Naive B cell (primary cell): ENCODE results near the gene LGALS14. TPM values are rescaled to one million over a fixed set of nuclear protein-coding genes. Genes with fewer than 3 reads are reported as not detected.
A peak's percentile ranks its signal among the peaks of the same experiment; 100 is the strongest.

Experiments used
- ATAC-seq, 2 donors: fragments of 150-1000 bp; cut with Tn5 transposase; 2 replicates each; pipeline ENCODE4 v1.10.0; 2021; ENCODE audit warnings: low read depth in 2 of 2, mild to moderate bottlenecking in 2 of 2, moderate library complexity in 2 of 2
- DNase-seq: peaks from one replicate; pipeline ENCODE4 v3.0.0; 2022
- H3K27ac Mint-ChIP-seq, 6 donors: one replicate each; pipeline ENCODE4 v1.8.0; 2020 to 2022; ENCODE audit warnings: mild to moderate bottlenecking in 6 of 6, mixed read lengths in 6 of 6, moderate library complexity in 5 of 6, inconsistent platforms in 2 of 6
- H3K27me3 Mint-ChIP-seq, 3 donors: one replicate each; pipeline ENCODE4 v1.8.0; 2021 to 2022; ENCODE audit warnings: mixed read lengths in 3 of 3, mild to moderate bottlenecking in 1 of 3
- H3K36me3 Mint-ChIP-seq, 2 donors: one replicate each; pipeline ENCODE4 v1.8.0; 2020 to 2022; ENCODE audit warnings: mixed read lengths in 2 of 2, inconsistent platforms in 1 of 2, mild to moderate bottlenecking in 1 of 2
- H3K4me1 Mint-ChIP-seq, 3 donors: one replicate each; pipeline ENCODE4 v1.8.0; 2020 to 2022; ENCODE audit warnings: mixed read lengths in 3 of 3, inconsistent platforms in 1 of 3, mild to moderate bottlenecking in 1 of 3, moderate library complexity in 1 of 3
- H3K4me3 Mint-ChIP-seq, 8 donors: one replicate each; pipeline ENCODE4 v1.8.0; 2020 to 2022; ENCODE audit warnings: mild to moderate bottlenecking in 8 of 8, mixed read lengths in 8 of 8, moderate library complexity in 8 of 8, inconsistent platforms in 2 of 8
- H3K9me3 Mint-ChIP-seq, 7 donors: one replicate each; pipeline ENCODE4 v1.8.0; 2020 to 2022; ENCODE audit warnings: mixed read lengths in 7 of 7, mild to moderate bottlenecking in 5 of 7, inconsistent platforms in 2 of 7, moderate library complexity in 1 of 7
- polyA plus RNA-seq, 6 donors: library from polyadenylated mRNA; unstranded; fragments of 300-500 nt; fragmentation: Illumina TruSeq; gene quantifications; one replicate each; pipeline ENCODE4 v1.2.3, GENCODE V29; 2021; ENCODE audit warnings: low read depth in 6 of 6

The LGALS14 gene
- polyA plus RNA-seq, 6 donors from 2014 or later, result not detected

GRCh38 chr19:39737891-39738290, 33.6 kb downstream of the LGALS14 start, which contains the start of gene CLC:
TSS of gene CLC (minus strand) at chr19:39738029. CDS start at chr19:39737952, 77 bp downstream.
- H3K4me3 Mint-ChIP-seq, result peak within 1 kb of the TSS in 1 of 8 donors; percentile 8

DNA sequence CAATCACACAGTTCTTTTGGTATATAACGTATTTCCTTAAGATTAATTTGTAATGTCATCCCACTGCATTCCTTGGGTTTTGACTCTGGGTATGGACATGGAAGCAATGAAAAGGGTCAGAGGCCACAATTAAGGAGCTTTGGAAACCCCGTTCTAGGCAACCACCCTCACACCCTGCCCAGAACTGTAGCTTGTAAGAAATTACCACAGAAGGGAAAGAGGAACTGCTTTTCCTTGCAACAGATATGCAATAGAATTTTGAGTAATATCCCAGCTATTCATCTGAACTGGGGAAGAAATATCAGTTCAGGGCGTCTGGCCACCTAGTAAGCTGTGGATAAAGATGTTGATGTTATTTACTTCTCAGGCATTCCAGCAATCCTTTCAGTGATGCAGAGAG, 34.5 kb downstream of the LGALS14 start:
- Mint-ChIP-seq H3K27me3 (peaks cover 42 to 61% (median 53%) of the 10 kb centered on the region in 3 donors), H3K27ac (no peak overlapping the region), H3K4me1 (no peaks in the 10 kb centered on the region), H3K9me3 (peaks cover 0 to 2% (median 0%) of the 10 kb centered on the region in 7 donors), H3K36me3 (no peaks in the 10 kb centered on the region), H3K4me3 (no peak overlapping the region)
- no peak for DNase-seq
- no peak for ATAC-seq

More at GRCh38 chr19:39737891-39738290, 33.6 kb downstream of the LGALS14 start, which contains the start of gene CLC:
- H3K27ac Mint-ChIP-seq, result no peak within 1 kb of the TSS
- peaks cover 37 to 57% (median 48%) of the 10 kb centered on the region in 3 donors for H3K27me3 Mint-ChIP-seq
- ATAC-seq (no peak), DNase-seq (no peak)
- no peaks in the 10 kb centered on the region for H3K4me1 Mint-ChIP-seq
- H3K9me3 Mint-ChIP-seq, result peaks cover 0 to 4% (median 0%) of the 10 kb centered on the region in 7 donors
- H3K36me3 Mint-ChIP-seq, result no peaks in the 10 kb centered on the region

DNA sequence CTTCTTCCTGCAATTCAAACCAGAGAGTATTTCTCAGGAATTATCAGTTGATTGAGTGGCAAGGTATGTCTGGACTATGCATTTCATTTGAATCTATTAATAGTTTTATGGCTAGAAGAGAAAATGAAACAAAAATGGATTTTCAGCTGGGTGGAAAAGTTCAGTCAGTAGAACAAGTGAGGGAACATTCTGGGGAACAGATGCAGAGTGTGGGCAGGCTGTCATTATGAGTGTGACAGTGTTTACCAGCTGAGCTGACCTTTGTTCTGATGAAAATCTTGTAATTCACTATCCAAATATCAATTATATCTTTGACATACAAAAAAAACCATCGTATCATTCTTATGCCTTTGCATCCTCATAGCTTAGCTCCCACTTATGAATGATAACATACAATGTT, 36.1 kb downstream of the LGALS14 start:
- Mint-ChIP-seq H3K9me3 (peaks cover 0 to 2% (median 0%) of the 10 kb centered on the region in 7 donors), H3K36me3 (no peaks in the 10 kb centered on the region), H3K4me3 (no peak overlapping the region), H3K4me1 (no peaks in the 10 kb centered on the region), H3K27me3 (peaks cover 50 to 52% (median 51%) of the 10 kb centered on the region in 3 donors), H3K27ac (peak overlapping the region in 2 of 6 donors; percentile 25 to 73)
- no peak for DNase-seq
- ATAC-seq, result no peak

DNA sequence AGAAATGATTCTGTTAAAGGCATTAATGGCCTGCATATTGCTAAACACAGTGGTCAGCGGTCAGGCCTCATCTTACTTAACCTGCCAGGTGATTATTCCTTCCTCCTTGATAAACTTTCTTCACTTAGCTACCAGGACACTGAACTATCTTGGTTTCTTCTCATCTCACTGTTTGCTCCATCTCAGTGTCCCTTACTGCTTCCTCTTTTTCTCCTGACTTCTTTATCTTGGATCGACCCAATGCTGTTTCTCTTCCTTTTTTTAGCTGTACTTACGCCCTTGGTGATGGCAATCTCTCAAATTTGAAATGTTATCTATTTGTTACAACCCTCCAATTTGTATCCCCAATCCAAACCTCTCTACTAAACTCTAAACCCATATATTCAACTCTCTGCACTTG, 41.4 kb downstream of the LGALS14 start:
- DNase-seq, result no peak
- Mint-ChIP-seq H3K4me1 (no peaks in the 10 kb centered on the region), H3K27me3 (peaks cover 46 to 70% (median 61%) of the 10 kb centered on the region in 3 donors), H3K36me3 (no peaks in the 10 kb centered on the region), H3K9me3 (peaks cover 0 to 2% (median 0%) of the 10 kb centered on the region in 7 donors), H3K4me3 (no peak overlapping the region), H3K27ac (peak overlapping the region in 1 of 6 donors; percentile 11)
- no peak for ATAC-seq

DNA sequence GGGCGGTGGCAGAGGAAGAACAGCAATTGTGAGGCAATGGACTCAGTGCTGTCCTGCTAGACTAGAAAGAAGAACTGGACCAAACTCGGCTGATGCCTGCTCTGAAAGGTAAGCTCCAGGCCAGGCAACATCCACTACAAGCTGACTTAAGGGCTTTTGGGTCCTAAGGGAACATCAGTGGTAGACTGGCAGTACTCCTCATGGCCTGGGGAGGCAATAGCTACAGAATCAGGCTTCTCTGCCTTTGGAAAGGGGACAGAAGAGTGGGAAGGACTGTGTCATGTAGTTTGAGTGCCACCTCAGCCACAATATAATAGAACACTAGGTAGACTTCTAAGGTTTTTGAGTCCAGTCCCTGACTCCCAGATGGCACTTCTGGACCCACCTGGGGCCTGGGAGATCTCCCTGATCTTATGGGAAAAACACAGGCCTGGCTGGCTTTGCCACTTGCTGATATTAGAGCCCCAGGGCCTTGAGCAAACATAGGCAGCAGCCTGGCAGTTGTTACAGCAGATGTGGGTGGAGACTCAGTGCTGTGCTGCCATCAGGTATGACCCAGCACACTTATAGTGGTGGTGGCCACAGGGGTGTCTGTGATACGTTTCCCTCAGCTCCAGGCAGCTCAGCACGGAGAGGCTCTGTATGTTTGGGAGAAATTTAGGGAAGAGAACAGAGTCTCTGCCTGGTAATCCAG, 42.7 kb downstream of the LGALS14 start:
- DNase-seq (no peak), ATAC-seq (no peak)
- Mint-ChIP-seq H3K4me3 (no peak overlapping the region), H3K9me3 (no peaks in the 10 kb centered on the region), H3K36me3 (no peaks in the 10 kb centered on the region), H3K4me1 (no peaks in the 10 kb centered on the region), H3K27ac (no peak overlapping the region), H3K27me3 (peaks cover 51 to 64% (median 63%) of the 10 kb centered on the region in 3 donors)

DNA sequence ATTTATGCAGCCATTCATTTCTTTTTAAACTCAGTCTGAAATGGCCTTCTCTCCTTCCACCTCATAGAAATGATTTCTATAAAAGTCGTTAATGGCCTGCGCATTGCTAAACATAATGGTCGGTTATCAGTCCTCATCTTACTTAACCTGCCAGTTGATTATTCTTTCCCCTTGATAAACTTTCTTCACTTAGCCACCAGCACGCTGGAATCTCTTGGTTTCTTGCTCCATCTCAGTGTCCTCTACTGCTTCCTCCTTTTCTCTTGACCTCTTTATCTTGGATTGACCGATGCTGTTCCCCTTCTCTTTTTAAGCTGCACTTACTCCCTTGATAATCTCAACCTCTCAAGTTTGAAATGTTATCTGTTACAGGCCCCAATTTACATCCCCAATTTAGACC, 45.7 kb downstream of the LGALS14 start:
- no peak overlapping the region for H3K27ac Mint-ChIP-seq
- peaks cover 44 to 50% (median 44%) of the 10 kb centered on the region in 3 donors for H3K27me3 Mint-ChIP-seq
- no peaks in the 10 kb centered on the region for H3K9me3 Mint-ChIP-seq
- DNase-seq (no peak), ATAC-seq (no peak)
- H3K4me1 Mint-ChIP-seq, result no peaks in the 10 kb centered on the region
- no peak overlapping the region for H3K4me3 Mint-ChIP-seq
- H3K36me3 Mint-ChIP-seq, result no peaks in the 10 kb centered on the region

GRCh38 chr19:39752390-39752789, 48.1 kb downstream of the LGALS14 start:
- Mint-ChIP-seq H3K9me3 (no peaks in the 10 kb centered on the region), H3K27me3 (peaks cover 19 to 37% (median 36%) of the 10 kb centered on the region in 3 donors), H3K4me1 (no peaks in the 10 kb centered on the region), H3K36me3 (no peaks in the 10 kb centered on the region), H3K27ac (no peak overlapping the region), H3K4me3 (no peak overlapping the region)
- ATAC-seq, result no peak
- DNase-seq, result no peak

DNA sequence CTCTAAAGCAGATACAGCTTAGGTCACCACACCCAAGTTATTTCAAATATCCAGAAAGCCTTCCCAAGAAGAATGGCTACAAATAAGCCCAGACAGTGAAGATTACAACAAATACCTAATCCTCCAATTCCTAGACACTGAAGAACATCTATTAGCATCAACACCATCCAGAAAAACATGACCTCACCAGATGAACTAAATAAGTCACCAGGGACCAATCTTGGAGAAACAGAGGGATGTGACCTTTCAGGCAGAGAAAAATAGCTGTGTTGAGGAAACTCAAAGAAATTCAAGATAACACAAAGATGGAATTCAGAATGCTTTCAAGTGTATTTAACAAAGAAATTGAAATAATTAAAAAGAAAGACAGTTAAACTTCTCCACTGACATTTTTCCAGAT, 48.5 kb downstream of the LGALS14 start:
- Mint-ChIP-seq H3K27me3 (peaks cover 15 to 35% (median 35%) of the 10 kb centered on the region in 3 donors), H3K4me1 (no peaks in the 10 kb centered on the region), H3K4me3 (no peak overlapping the region), H3K9me3 (no peaks in the 10 kb centered on the region), H3K27ac (no peak overlapping the region), H3K36me3 (no peaks in the 10 kb centered on the region)
- DNase-seq (no peak), ATAC-seq (no peak)

DNA sequence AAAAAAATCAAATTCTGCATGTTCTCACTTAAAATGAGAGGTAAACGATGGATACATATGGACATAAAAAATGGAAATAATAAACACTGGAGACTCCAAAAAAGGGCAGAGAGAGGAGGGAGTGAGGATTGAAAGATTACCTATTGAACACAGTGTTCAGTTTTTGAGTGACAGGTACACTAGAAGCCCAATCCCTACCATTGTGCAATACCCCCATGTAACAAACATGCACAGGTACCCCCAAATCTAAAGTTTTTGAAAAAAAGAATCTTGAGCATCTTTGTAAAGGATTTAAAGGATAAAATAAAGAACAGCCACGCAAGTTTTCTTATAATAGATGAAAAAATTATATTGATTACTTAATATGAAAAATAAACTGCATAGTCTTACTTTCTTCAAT, 50.3 kb downstream of the LGALS14 start:
- Mint-ChIP-seq H3K4me3 (no peak overlapping the region), H3K4me1 (no peaks in the 10 kb centered on the region), H3K9me3 (no peaks in the 10 kb centered on the region), H3K27me3 (peaks cover 12 to 51% (median 25%) of the 10 kb centered on the region in 3 donors), H3K36me3 (no peaks in the 10 kb centered on the region), H3K27ac (no peak overlapping the region)
- no peak for DNase-seq
- ATAC-seq, result no peak

GRCh38 chr19:39754971-39755370, 50.7 kb downstream of the LGALS14 start:
- Mint-ChIP-seq H3K27me3 (peaks cover 11 to 51% (median 25%) of the 10 kb centered on the region in 3 donors), H3K36me3 (no peaks in the 10 kb centered on the region), H3K9me3 (no peaks in the 10 kb centered on the region), H3K27ac (no peak overlapping the region), H3K4me1 (no peaks in the 10 kb centered on the region), H3K4me3 (no peak overlapping the region)
- ATAC-seq (no peak), DNase-seq (no peak)

Other genes with a start within 250 kb of the LGALS14 start
- gene TIMM50, start 223.6 kb upstream of the LGALS14 start, polyA plus RNA-seq, result 10 to 100 TPM; 35.4 to 41.9 (median 37.0) TPM
- under 1 TPM in 4 of 6 donors, not detected in 2; 0.20 to 0.89 (median 0.55) TPM for gene DLL3, start 205.5 kb upstream of the LGALS14 start, polyA plus RNA-seq
- gene SELENOV, start 189.3 kb upstream of the LGALS14 start, polyA plus RNA-seq, result not detected
- 1 to 10 TPM; 3.6 to 9.9 (median 7.2) TPM for gene EID2B, start 171.6 kb upstream of the LGALS14 start, polyA plus RNA-seq
- 10 to 100 TPM in 4 of 6 donors, 1 to 10 TPM in 1, not detected in 1; 9.4 to 22.9 (median 17.3) TPM for gene EID2, start 164.3 kb upstream of the LGALS14 start, polyA plus RNA-seq
- not detected for gene LGALS13, start 102.0 kb upstream of the LGALS14 start, polyA plus RNA-seq
- gene LGALS16, start 48.6 kb upstream of the LGALS14 start, polyA plus RNA-seq, result not detected
- gene CLC, start 33.5 kb downstream of the LGALS14 start, polyA plus RNA-seq, result 1 to 10 TPM in 1 of 6 donors, not detected in 5; 2.1 TPM
- not detected for gene LEUTX, start 74.4 kb downstream of the LGALS14 start, polyA plus RNA-seq
- gene DYRK1B, start 129.7 kb downstream of the LGALS14 start, polyA plus RNA-seq, result 10 to 100 TPM in 4 of 6 donors, 1 to 10 TPM in 2; 8.8 to 15.9 (median 10.5) TPM
- 100 to 1,000 TPM; 169 to 203 (median 179) TPM for gene FBL, start 141.9 kb downstream of the LGALS14 start, polyA plus RNA-seq
- 1 to 10 TPM in 1 of 6 donors, under 1 TPM in 5; 0.15 to 1.7 (median 0.76) TPM for gene FCGBP, start 230.2 kb downstream of the LGALS14 start, polyA plus RNA-seq